K562 (cell line): ENCODE data around the gene MARK3. TPM values are rescaled to one million over a fixed set of nuclear protein-coding genes. Genes with fewer than 3 reads are reported as not detected.

ENCODE experiments used
- ATAC-seq: fragments of 200-7000 bp; cut with Tn5 transposase; 3 replicates; pipeline ENCODE4 v1.9.1; 2020; ENCODE audit warnings: moderate library complexity
- BruUV-seq: library from RNA; stranded (reverse); fragments of 400-500 nt; replicated peaks from 2 replicates; lab custom pipeline; 2021; lab: Mats Ljungman, UMichigan
- CTCF ChIA-PET: fragments of 300-600 bp; formaldehyde crosslinking; extraction: SDS; loops from one replicate; lab custom pipeline; 2021; ENCODE audit warnings: low intra/inter-chr PET ratio; lab: Yijun Ruan, JAX
- POLR2A ChIA-PET: fragments of 300-600, 350-650 bp; sonication (Branson Sonifier 250); formaldehyde crosslinking; extraction: SDS; loops from one replicate; lab custom pipeline; 2021; ENCODE audit warnings: antibody characterized with exemption, inconsistent platforms; lab: Yijun Ruan, JAX
- DNase-seq, 4 experiments: peaks; one replicate each; pipeline versions ENCODE4 v3.0.0 to v3.0.0-alpha.2; 2011 to 2018; ENCODE audit warnings: low spot score in 3 of 4, mixed read lengths in 3 of 4; ENCODE audit errors: extremely low read depth in 1 of 4
- FAIRE-seq: peaks from 2 replicates; lab custom pipeline; 2011; peaks lifted over from hg19 to GRCh38; lab: Jason Lieb, UNC
- H2AFZ ChIP-seq: 2 replicates; pipeline ENCODE4 v1.6.0; 2011; ENCODE audit warnings: low read depth, low read length, control low read depth, inconsistent platforms
- H3K27ac ChIP-seq: fragments of 200-600 bp; 3 replicates; pipeline ENCODE4 v1.8.0; 2011; ENCODE audit warnings: low read depth, mild to moderate bottlenecking, control low read depth, inconsistent platforms, low read length, moderate library complexity, mixed read lengths; ENCODE audit errors: extremely low read depth
- H3K27me3 ChIP-seq, 2 experiments: fragments of 300-600 bp in 1 of 2; 2 replicates in 1 of 2; 3 replicates in 1 of 2; pipeline versions ENCODE4 v1.6.0 to v1.8.0; 2011; ENCODE audit warnings: inconsistent platforms in 2 of 2, low read length in 2 of 2, mild to moderate bottlenecking in 1 of 2, mixed read lengths in 1 of 2, moderate library complexity in 1 of 2; ENCODE audit not compliant: control insufficient read depth in 2 of 2, insufficient read depth in 2 of 2
- H3K36me3 ChIP-seq: fragments of 300-600 bp; 3 replicates; pipeline ENCODE4 v1.8.0; 2011; ENCODE audit warnings: mild to moderate bottlenecking, low read length, inconsistent platforms; ENCODE audit not compliant: control insufficient read depth, insufficient read depth
- H3K4me1 ChIP-seq, 2 experiments: fragments of 200-600 bp in 1 of 2; replicated peaks in 1 of 2; 2 replicates in 1 of 2; 3 replicates in 1 of 2; pipeline versions ENCODE4 v1.5.1 to v1.8.0; 2011; ENCODE audit warnings: inconsistent platforms in 2 of 2, low read length in 2 of 2, mild to moderate bottlenecking in 1 of 2, mixed read lengths in 1 of 2, moderate library complexity in 1 of 2; ENCODE audit not compliant: control insufficient read depth in 2 of 2, insufficient read depth in 2 of 2
- H3K4me2 ChIP-seq: 2 replicates; pipeline ENCODE4 v1.6.1; 2011; ENCODE audit warnings: low read length, control low read depth, inconsistent platforms, mixed read lengths; ENCODE audit not compliant: insufficient read depth
- H3K4me3 ChIP-seq: fragments of 200-600 bp; sonication (generic), shearing (Covaris generic); 2 replicates; pipeline ENCODE4 v1.5.1; 2016; ENCODE audit warnings: control low read depth, inconsistent platforms
- H3K79me2 ChIP-seq: fragments of 200-600 bp; 3 replicates; pipeline ENCODE4 v1.8.0; 2011; ENCODE audit warnings: low read length, inconsistent platforms; ENCODE audit not compliant: control insufficient read depth, insufficient read depth
- H3K9ac ChIP-seq, 2 experiments: 2 replicates each; pipeline versions ENCODE4 v1.6.0 to v1.6.1; 2011; ENCODE audit warnings: low read depth in 2 of 2, low read length in 2 of 2, control low read depth in 1 of 2, inconsistent platforms in 1 of 2, mild to moderate bottlenecking in 1 of 2, mixed read lengths in 1 of 2; ENCODE audit not compliant: insufficient read depth in 1 of 2
- H3K9me1 ChIP-seq: one replicate; pipeline ENCODE4 v1.6.0; 2011; ENCODE audit warnings: inconsistent platforms, mild to moderate bottlenecking, low read length, moderate library complexity; ENCODE audit not compliant: control insufficient read depth, insufficient read depth
- H3K9me3 ChIP-seq: replicated peaks from 2 replicates; pipeline ENCODE4 v1.5.1; 2011; ENCODE audit warnings: low read depth, low read length, inconsistent platforms; ENCODE audit not compliant: control insufficient read depth, insufficient read depth
- H4K20me1 ChIP-seq: replicated peaks from 2 replicates; pipeline ENCODE4 v1.6.1; 2011; ENCODE audit warnings: low read length, inconsistent platforms, mixed read lengths; ENCODE audit not compliant: control insufficient read depth, insufficient read depth
- ADNP ChIP-seq: fragments of 200-800 bp; sonication (Bioruptor generic); IDR thresholded peaks from 2 replicates; pipeline ENCODE4 v1.6.1; 2016; ENCODE audit warnings: missing genetic modification characterization, missing compliant biosample characterization
- CAMTA2 ChIP-seq: fragments of 250-450 bp; sonication (Bioruptor Pico); conservative IDR thresholded peaks from 2 replicates; pipeline ENCODE4 v1.5.1; 2022
- CTCFL ChIP-seq: IDR thresholded peaks from 2 replicates; pipeline ENCODE4 v1.6.1; 2011; ENCODE audit warnings: borderline replicate concordance, low read depth, mild to moderate bottlenecking, moderate library complexity, low read length; ENCODE audit not compliant: insufficient read depth, poor library complexity, severe bottlenecking
- FOXJ3 ChIP-seq: sonication (generic); formaldehyde crosslinking; IDR thresholded peaks from 2 replicates; pipeline ENCODE4 v1.4.0; 2020; ENCODE audit warnings: mild to moderate bottlenecking, missing genetic modification reagents
- GMEB1 ChIP-seq: fragments of 250-450 bp; sonication (Bioruptor Pico); IDR thresholded peaks from 2 replicates; pipeline ENCODE4 v1.4.0; 2020; ENCODE audit warnings: mild to moderate bottlenecking
- KLF1 ChIP-seq: fragments of 450-650 bp; IDR thresholded peaks from 2 replicates; pipeline ENCODE4 v1.6.1; 2016; ENCODE audit warnings: missing genetic modification characterization, missing compliant biosample characterization
- L3MBTL2 ChIP-seq: fragments of 450-650 bp; IDR thresholded peaks from 2 replicates; pipeline ENCODE4 v1.6.1; 2016; ENCODE audit warnings: mild to moderate bottlenecking, moderate library complexity
- MEIS2 ChIP-seq: fragments of 450-650 bp; IDR thresholded peaks from 2 replicates; pipeline ENCODE4 v1.6.1; 2014; ENCODE audit warnings: mild to moderate bottlenecking; ENCODE audit not compliant: partially characterized antibody
- NFE2 ChIP-seq: IDR thresholded peaks from 2 replicates; pipeline ENCODE4 v1.6.1; 2014; ENCODE audit warnings: antibody characterized with exemption, low read depth
- PKNOX1 ChIP-seq: fragments of 450-650 bp; IDR thresholded peaks from 2 replicates; pipeline ENCODE4 v1.6.1; 2016
- RAD51 ChIP-seq: fragments of 450-650 bp; IDR thresholded peaks from 2 replicates; pipeline ENCODE4 v1.7.1; 2016; ENCODE audit warnings: low read depth, mild to moderate bottlenecking, borderline replicate concordance
- RCOR1 ChIP-seq, 2 experiments: IDR thresholded peaks; 2 replicates each; pipeline ENCODE4 v1.6.1; 2012; ENCODE audit warnings: low read depth in 2 of 2, low read length in 2 of 2, borderline replicate concordance in 1 of 2, improper control_type of control experiment in 1 of 2
- RFX5 ChIP-seq: IDR thresholded peaks from 2 replicates; pipeline ENCODE4 v1.6.1; 2011; ENCODE audit warnings: low read depth, mild to moderate bottlenecking, improper control_type of control experiment, low read length
- SMAD4 ChIP-seq: fragments of 250-450 bp; sonication (Bioruptor Pico); conservative IDR thresholded peaks from 2 replicates; pipeline ENCODE4 v1.8.0; 2021; ENCODE audit warnings: inconsistent platforms, mild to moderate bottlenecking, moderate library complexity
- SMARCE1 ChIP-seq: fragments of 450-650 bp; IDR thresholded peaks from 2 replicates; pipeline ENCODE4 v1.7.1; 2016; ENCODE audit warnings: mild to moderate bottlenecking
- U2AF2 ChIP-seq: fragments of 200-400 bp; formaldehyde crosslinking; optimal IDR thresholded peaks from 2 replicates; pipeline ENCODE3; 2017; ENCODE audit warnings: low read depth, mild to moderate bottlenecking, low read length
- ZNF174 ChIP-seq: fragments of 250-450 bp; sonication (Bioruptor Pico); IDR thresholded peaks from 2 replicates; pipeline ENCODE4 v1.4.0; 2020; ENCODE audit warnings: mild to moderate bottlenecking
- ZNF584 ChIP-seq: fragments of 200-800 bp; sonication (Bioruptor generic); IDR thresholded peaks from 2 replicates; pipeline ENCODE4 v1.6.1; 2016; ENCODE audit warnings: low read depth, mild to moderate bottlenecking, missing genetic modification characterization, missing compliant biosample characterization
- ZNF644 ChIP-seq: fragments of 200-800 bp; sonication (Bioruptor generic); IDR thresholded peaks from 2 replicates; pipeline ENCODE4 v1.6.1; 2016; ENCODE audit warnings: low read depth, missing genetic modification characterization, missing compliant biosample characterization
- WGBS: fragments of 100-300 bp; shearing (Covaris generic); methylation state at CpG from one replicate; pipeline ENCODE4 v1.1.6; 2016; ENCODE audit warnings: low coverage, mixed read lengths; ENCODE audit not compliant: insufficient coverage; ENCODE audit errors: missing lambda C conversion rate; 5-methylcytosine and 5-hydroxymethylcytosine counted together
- in situ Hi-C: fragments of 300-500 bp; cut with MboI; formaldehyde crosslinking; loops from 4 replicates; pipeline ENCODE4 v1.15.0; 2018; ENCODE audit warnings: inconsistent platforms, mixed read lengths
- intact Hi-C: fragments of 100-400 bp; cut with micrococcal nuclease; formaldehyde crosslinking; loops from 2 replicates; pipeline ENCODE4 v1.14.2; 2022
- polyA plus RNA-seq, 8 experiments: library from polyadenylated mRNA; depleted of rRNA in 4 of 8; stranded (reverse) in 5 of 8; unstranded in 3 of 8; fragments of >200 nt; fragmentation: Nextera tagmentation in 2 of 8; fragmentation: Illumina TruSeq in 1 of 8; extraction: Ambion mirVana in 2 of 8; extraction: Trizol in 1 of 8; gene quantifications; 2 replicates each; pipeline versions ENCODE4 v1.2.1 to v1.2.3, GENCODE V29; 2011 to 2014; ENCODE audit warnings: inconsistent platforms in 1 of 8, missing spikeins in 1 of 8
- total RNA-seq, 7 experiments: library from RNA; depleted of rRNA in 6 of 7; stranded (reverse); fragments of >200 nt in 6 of 7; fragmentation: Illumina TruSeq in 2 of 7; extraction: Trizol in 2 of 7; gene quantifications; 2 replicates each; pipeline versions ENCODE4 v1.2.1 to v1.2.3, GENCODE V29; 2011 to 2021; ENCODE audit warnings: low replicate concordance in 1 of 7

Gene MARK3
- total and polyA plus RNA-seq, 9 of the 15 experiments (the other 6 are each of a cell fraction or from before 2014, with no cell fraction given): 10.1 to 68.7 (median 56.3) TPM

- Histone ChIP-seq H2AFZ (peak overlapping the region; percentile 95), H3K9ac (peak overlapping the region in 1 of 2 experiments; percentile 34; a peak in 2 of 4 replicates), H3K4me2 (peak overlapping the region; percentile 19), H3K4me1 (peaks cover 0 to 25% of the 10 kb centered on the region in 2 experiments; a peak in 3 of 5 replicates), H3K4me3 (no peak overlapping the region), H3K79me2 (no peaks in the 10 kb centered on the region), H3K9me1 (no peaks in the 10 kb centered on the region), H3K27me3 (no peaks in the 10 kb centered on the region), H3K36me3 (no peaks in the 10 kb centered on the region), H3K9me3 (peaks cover 7% of the 10 kb centered on the region; the same call in 1 of the 2 replicates), H3K27ac (peak overlapping the region; percentile 83), H4K20me1 (no peaks in the 10 kb centered on the region)
- intact Hi-C loops (no loop called here), in situ Hi-C loops (no loop called here)
- ATAC-seq (peak; percentile 89), FAIRE-seq (peak; percentile 89), DNase-seq (peak in 2 of 4 experiments; percentile 53 to 84)
- BruUV-seq: no TSS peak
- WGBS: 12% methylated on average over 7 of the region's 7 CpGs
- POLR2A ChIA-PET: interaction anchor here (0.7 to 1.5 kb wide), 4 partner anchors 15 to 162 kb away, joined by 3 to 7 read pairs (median 6); partner anchors contain the start of gene CKB
- CTCF ChIA-PET: no interaction called here
- TF ChIP-seq KLF1 (tag) (no peak), GMEB1 (no peak), SMAD4 (peak; percentile 56; the same call in 1 of the 2 replicates), RAD51 (peak; percentile 53; the same call in 1 of the 2 replicates), CTCFL (no peak), ZNF644 (tag) (no peak), ZNF584 (CRISPR knock-in tag) (no peak), RFX5 (no peak), L3MBTL2 (peak; percentile 76), ZNF174 (CRISPR knock-in tag) (no peak), CAMTA2 (CRISPR knock-in tag) (no peak), MEIS2 (peak; percentile 82), FOXJ3 (CRISPR knock-in tag) (no peak), ADNP (tag) (0 out of 2 replicates have a peak, but pooled peaks have one; percentile 50), RCOR1 (IDR thresholded peaks at IDR 0.05; ENCODE audit: borderline replicate concordance in 1 of 2, low read depth in 2 of 2, low read length in 2 of 2) (peak in 1 of 2 experiments; percentile 32; a peak in 1 of 4 replicates), U2AF2 (no peak), NFE2 (peak; percentile 77), PKNOX1 (peak; percentile 64), SMARCE1 (0 out of 2 replicates have a peak, but pooled peaks have one; percentile 54)
Measured at GRCh38 chr14:103360548-103360947, 24.7 kb upstream of the MARK3 start.
